ENCODE measurements around the gene C1QTNF5.

Gene C1QTNF5

DNA sequence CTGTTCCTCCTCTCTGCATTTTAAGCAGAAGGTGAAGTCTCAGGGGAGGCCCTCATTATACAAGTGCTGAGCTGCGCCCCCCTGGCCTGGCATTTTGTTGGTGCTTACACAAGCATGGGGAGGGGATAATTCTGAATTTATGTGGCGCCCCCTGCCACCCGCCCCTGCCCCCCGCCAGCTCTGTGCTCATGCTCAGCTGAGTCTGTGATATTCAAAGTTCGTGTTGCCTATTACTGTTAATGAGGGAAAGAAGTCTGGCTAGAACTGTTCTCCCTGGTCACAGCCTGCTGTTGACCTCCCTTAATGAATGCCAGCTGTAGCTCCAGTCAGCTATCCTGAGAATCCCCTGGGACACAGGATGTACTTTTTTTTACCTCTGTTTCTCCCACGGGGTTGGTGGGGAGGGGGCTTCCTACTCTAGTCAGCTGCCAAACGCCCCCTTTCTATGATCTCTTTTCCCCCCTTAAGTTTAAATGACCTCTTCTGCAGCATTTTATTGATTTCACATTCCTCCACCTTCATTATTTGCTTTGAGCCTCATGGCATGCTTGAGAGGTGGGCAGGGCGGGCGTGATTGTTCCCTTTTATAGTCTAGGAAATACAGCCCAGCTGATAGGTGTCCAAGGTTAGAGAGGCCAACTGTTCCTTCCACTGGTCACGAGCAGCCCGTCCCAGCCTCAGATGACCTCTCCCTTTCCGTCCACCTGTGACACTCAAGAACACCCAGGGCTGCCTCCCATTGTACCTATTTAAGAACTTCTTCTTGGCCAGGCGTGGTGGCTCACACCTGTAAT lies 28.6 kb upstream of the C1QTNF5 start:
- Mint-ChIP-seq H3K4me1 (ENCODE audit: low read depth in 2 of 2) (peaks cover 10 to 31% of the 10 kb centered on the region in 2 donors), H3K36me3 (ENCODE audit: insufficient read depth) (peaks cover 9% of the 10 kb centered on the region), H3K27me3 (peaks cover 36 to 56% of the 10 kb centered on the region in 2 donors), H3K27ac (no peak overlapping the region), H3K9me3 (no peaks in the 10 kb centered on the region), H3K4me3 (no peak overlapping the region)
- ATAC-seq (replicated peaks) (no peak), DNase-seq (no peak)

GRCh38 chr11:119368121-119369034 lies 27.7 kb upstream of the C1QTNF5 start:
- Mint-ChIP-seq H3K9me3 (no peaks in the 10 kb centered on the region), H3K36me3 (ENCODE audit: insufficient read depth) (peaks cover 10% of the 10 kb centered on the region), H3K4me3 (no peak overlapping the region), H3K27me3 (peaks cover 37 to 62% of the 10 kb centered on the region in 2 donors), H3K27ac (no peak overlapping the region), H3K4me1 (ENCODE audit: low read depth in 2 of 2) (peaks cover 11 to 27% of the 10 kb centered on the region in 2 donors)
- no peak for ATAC-seq (replicated peaks)
- no peak for DNase-seq

- H3K9me3 Mint-ChIP-seq, result no peaks in the 10 kb centered on the region
Measured at GRCh38 chr11:119367661-119368120, 27.0 kb upstream of the C1QTNF5 start.

DNA sequence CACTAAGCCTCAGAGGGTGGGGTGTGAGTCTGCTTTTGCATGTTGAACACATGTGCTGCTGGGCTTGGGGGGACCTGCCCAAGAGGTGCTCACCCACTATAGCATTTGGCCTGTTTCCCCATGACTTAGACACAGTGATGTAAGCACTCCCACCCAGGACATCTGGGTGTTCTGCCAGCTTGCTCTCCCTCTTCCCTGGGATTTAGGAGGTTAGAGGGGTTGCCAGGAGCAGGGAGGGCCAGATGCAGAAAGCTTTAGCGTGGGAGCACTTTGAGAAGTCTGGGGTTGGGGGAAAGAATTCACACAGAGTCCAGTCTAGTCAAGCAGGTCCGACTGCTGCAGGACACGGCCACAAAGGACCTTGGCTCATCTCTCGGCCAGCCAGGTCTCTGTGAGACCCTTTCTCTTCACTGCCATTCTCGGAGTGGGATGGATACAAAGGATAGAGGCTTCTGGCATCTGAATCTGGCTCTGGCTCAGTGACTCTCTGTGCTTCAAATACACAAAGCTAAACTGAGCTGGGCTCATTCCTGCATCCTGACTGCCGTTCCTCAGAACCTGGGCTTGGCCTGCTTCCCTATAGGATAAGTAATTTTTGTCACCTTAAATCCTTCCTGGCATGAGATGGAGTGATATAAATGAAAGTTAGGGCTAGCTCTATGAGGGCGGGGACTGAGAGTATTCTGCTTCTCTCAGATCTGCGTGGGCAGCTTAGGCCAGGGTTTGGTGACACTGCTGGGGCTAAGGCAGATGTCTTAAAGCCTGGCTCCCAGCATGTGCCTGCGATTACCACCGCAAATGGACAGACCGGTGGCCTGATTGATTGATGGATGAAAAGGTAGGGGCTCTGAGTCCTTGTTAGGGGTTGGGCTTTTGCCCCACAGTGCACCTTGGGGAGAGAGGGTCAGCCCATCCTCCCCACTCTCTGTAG lies 26.3 kb upstream of the C1QTNF5 start:
- no peak for DNase-seq
- no peak for ATAC-seq (replicated peaks)
- Mint-ChIP-seq H3K4me3 (no peak overlapping the region), H3K9me3 (no peaks in the 10 kb centered on the region), H3K27ac (peak overlapping the region; percentile 51 to 66), H3K36me3 (ENCODE audit: insufficient read depth) (peaks cover 9% of the 10 kb centered on the region), H3K4me1 (ENCODE audit: low read depth in 2 of 2) (peaks cover 11 to 24% of the 10 kb centered on the region in 2 donors), H3K27me3 (peaks cover 51 to 76% of the 10 kb centered on the region in 2 donors)

More at GRCh38 chr11:119367661-119368120, 27.0 kb upstream of the C1QTNF5 start:
- H3K27ac Mint-ChIP-seq, result peak overlapping the region in 1 of 2 donors; percentile 66
- H3K4me1 Mint-ChIP-seq (ENCODE audit: low read depth in 2 of 2), result peaks cover 11 to 24% of the 10 kb centered on the region in 2 donors
- peaks cover 12% of the 10 kb centered on the region for H3K36me3 Mint-ChIP-seq (ENCODE audit: insufficient read depth)
- ATAC-seq (replicated peaks) (no peak), DNase-seq (no peak)
- no peak overlapping the region for H3K4me3 Mint-ChIP-seq
- peaks cover 44 to 69% of the 10 kb centered on the region in 2 donors for H3K27me3 Mint-ChIP-seq

- peak overlapping the region; percentile 77 for H3K4me3 Mint-ChIP-seq
- ATAC-seq (replicated peaks), result no peak
- H3K27me3 Mint-ChIP-seq, result peaks cover 57 to 81% of the 10 kb centered on the region in 2 donors
- peak overlapping the region in 1 of 2 donors; percentile 62 for H3K27ac Mint-ChIP-seq
- no peaks in the 10 kb centered on the region for H3K9me3 Mint-ChIP-seq
- H3K4me1 Mint-ChIP-seq (ENCODE audit: low read depth in 2 of 2), result peaks cover 4 to 15% of the 10 kb centered on the region in 2 donors
- DNase-seq, result no peak
- peaks cover 9% of the 10 kb centered on the region for H3K36me3 Mint-ChIP-seq (ENCODE audit: insufficient read depth)
Measured at GRCh38 chr11:119365071-119365591, 24.4 kb upstream of the C1QTNF5 start.

- peaks cover 11% of the 10 kb centered on the region for H3K36me3 Mint-ChIP-seq (ENCODE audit: insufficient read depth)
- H3K27me3 Mint-ChIP-seq, result peaks cover 57 to 70% of the 10 kb centered on the region in 2 donors
Measured at GRCh38 chr11:119363851-119364590, 23.3 kb upstream of the C1QTNF5 start.

DNA sequence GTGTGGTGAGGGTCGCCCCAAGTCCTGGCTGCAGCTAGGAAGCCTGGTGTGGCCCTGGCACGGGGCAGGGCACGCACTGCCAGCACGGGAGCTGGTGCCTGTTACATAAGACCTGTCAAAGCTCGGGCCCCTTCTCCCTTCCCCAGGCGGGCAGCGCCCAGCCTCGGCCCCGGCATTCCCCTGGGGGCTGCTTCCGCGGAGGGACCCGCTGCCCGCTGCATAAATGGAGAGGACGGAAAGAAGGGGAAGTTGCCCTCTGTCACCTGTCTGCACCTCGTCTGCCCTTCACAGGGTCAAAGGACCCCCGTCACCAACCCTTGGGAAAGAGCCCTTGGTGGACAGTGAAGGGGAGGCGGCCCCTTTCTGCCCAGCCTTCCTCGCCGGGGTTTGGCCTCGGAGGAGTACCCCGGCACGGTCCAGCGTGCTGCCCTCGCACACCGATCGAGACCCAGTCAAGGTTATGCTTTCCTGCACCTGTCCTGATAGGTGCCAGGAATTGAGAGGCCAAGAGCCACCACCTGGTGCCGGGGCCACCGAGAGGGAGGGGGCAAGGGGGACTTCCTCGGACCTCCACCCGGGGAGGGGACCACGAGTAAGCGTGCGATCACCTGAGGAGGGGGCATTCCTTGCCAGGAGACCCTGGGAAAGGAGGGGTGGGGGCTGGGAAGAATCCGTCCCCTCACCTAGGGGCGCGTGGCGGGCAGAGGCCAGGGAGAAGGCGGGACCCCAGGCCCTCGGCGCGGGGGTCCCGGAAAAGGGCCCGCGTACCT lies 22.6 kb upstream of the C1QTNF5 start:
- Mint-ChIP-seq H3K9me3 (no peaks in the 10 kb centered on the region), H3K4me3 (peak overlapping the region; percentile 44 to 64), H3K27me3 (peaks cover 57 to 64% of the 10 kb centered on the region in 2 donors), H3K4me1 (ENCODE audit: low read depth in 2 of 2) (peaks cover 4 to 13% of the 10 kb centered on the region in 2 donors), H3K36me3 (ENCODE audit: insufficient read depth) (peaks cover 11% of the 10 kb centered on the region), H3K27ac (no peak overlapping the region)
- no peak for DNase-seq
- ATAC-seq (replicated peaks), result no peak

More at GRCh38 chr11:119363851-119364590, 23.3 kb upstream of the C1QTNF5 start:
- peak; percentile 30 to 49 (median 46) for DNase-seq
- Mint-ChIP-seq H3K27ac (peak overlapping the region in 1 of 2 donors; percentile 62), H3K9me3 (no peaks in the 10 kb centered on the region), H3K4me1 (ENCODE audit: low read depth in 2 of 2) (peaks cover 4 to 13% of the 10 kb centered on the region in 2 donors), H3K4me3 (peak overlapping the region; percentile 77)
- peak; percentile 88 for ATAC-seq (replicated peaks)

DNA sequence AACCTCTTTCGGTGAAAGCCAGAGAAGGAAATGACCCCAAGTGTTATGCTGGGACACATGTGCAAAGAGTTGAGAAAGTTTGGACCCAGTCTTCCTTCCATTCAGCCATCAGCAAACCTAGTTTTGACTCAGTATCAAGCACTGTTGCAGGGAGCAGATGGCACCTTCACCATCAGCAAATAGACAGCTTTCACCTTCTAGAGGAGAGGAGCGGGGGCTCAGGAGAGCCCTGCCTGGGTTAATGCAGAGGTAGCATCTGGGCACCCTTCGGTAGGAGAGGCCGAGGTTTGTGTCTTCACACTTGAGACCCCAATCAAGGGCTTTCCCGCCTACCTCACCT lies 22.0 kb upstream of the C1QTNF5 start:
- DNase-seq, result no peak
- Mint-ChIP-seq H3K36me3 (ENCODE audit: insufficient read depth) (peaks cover 11% of the 10 kb centered on the region), H3K4me1 (ENCODE audit: low read depth in 2 of 2) (peaks cover 4 to 13% of the 10 kb centered on the region in 2 donors), H3K27ac (no peak overlapping the region), H3K9me3 (no peaks in the 10 kb centered on the region), H3K27me3 (peaks cover 56 to 64% of the 10 kb centered on the region in 2 donors), H3K4me3 (peak overlapping the region; percentile 44 to 64)
- ATAC-seq (replicated peaks), result no peak

- ATAC-seq (replicated peaks), result no peak
- peaks cover 6 to 15% of the 10 kb centered on the region in 2 donors for H3K4me1 Mint-ChIP-seq (ENCODE audit: low read depth in 2 of 2)
- H3K27ac Mint-ChIP-seq, result no peak overlapping the region
Measured at GRCh38 chr11:119361941-119362725, 21.4 kb upstream of the C1QTNF5 start.

DNA sequence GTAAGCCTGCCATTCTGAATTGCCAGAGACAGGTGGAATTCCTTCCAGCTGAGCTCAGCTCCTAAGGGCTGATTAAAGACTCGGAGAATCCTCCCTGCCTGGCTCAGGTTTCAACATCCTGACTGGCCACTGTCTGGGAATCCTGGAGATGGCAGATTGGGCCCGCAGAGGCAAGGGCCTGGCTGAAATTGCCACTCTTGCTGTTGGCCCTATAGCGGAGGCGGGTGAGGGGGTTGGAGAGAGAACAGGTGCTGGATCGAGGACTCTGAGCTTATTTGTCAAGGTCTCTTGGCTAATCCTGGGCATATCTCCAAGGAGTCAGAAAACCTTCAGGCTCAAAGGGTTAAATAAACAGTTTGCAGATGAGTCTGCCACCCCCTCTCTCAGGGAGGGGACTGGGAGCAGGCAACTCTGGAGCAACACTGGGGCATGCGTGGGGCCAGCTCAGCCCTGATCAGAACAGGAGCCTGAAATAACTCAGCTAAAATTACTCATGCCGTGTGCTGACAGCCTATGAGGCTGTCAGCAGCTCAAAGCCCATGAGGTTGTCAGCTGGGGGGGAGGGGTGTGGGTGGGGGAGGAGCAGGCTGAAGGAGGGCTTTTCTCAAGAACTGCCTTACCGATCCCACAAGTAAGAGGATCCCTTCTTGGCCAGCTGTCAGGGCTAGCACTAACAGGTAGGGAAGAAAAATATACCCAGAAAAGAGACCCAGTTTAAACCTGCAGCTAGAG lies 20.5 kb upstream of the C1QTNF5 start:
- ATAC-seq (replicated peaks) (no peak), DNase-seq (no peak)
- H3K4me1 Mint-ChIP-seq (ENCODE audit: low read depth in 2 of 2), result peaks cover 11 to 18% of the 10 kb centered on the region in 2 donors
- peaks cover 11% of the 10 kb centered on the region for H3K36me3 Mint-ChIP-seq (ENCODE audit: insufficient read depth)
- peaks cover 48 to 64% of the 10 kb centered on the region in 2 donors for H3K27me3 Mint-ChIP-seq
- H3K4me3 Mint-ChIP-seq, result no peak overlapping the region
- no peaks in the 10 kb centered on the region for H3K9me3 Mint-ChIP-seq
- H3K27ac Mint-ChIP-seq, result no peak overlapping the region

More at GRCh38 chr11:119361941-119362725, 21.4 kb upstream of the C1QTNF5 start:
- no peaks in the 10 kb centered on the region for H3K9me3 Mint-ChIP-seq
- H3K27me3 Mint-ChIP-seq, result peaks cover 56 to 64% of the 10 kb centered on the region in 2 donors
- peak overlapping the region in 1 of 2 donors; percentile 64 for H3K4me3 Mint-ChIP-seq
- peaks cover 11% of the 10 kb centered on the region for H3K36me3 Mint-ChIP-seq (ENCODE audit: insufficient read depth)
- DNase-seq, result no peak

All from effector memory CD8-positive, alpha-beta T cell (primary cell).